Measurements from ENCODE around the gene TSSC4. TPM values are rescaled to one million over a fixed set of nuclear protein-coding genes. Genes with fewer than 3 reads are reported as not detected.

The TSSC4 gene
- total and polyA plus RNA-seq, 2 of the 13 experiments (the other 11 are each of a cell fraction or from before 2014, with no cell fraction given): 16.2 to 58.6 TPM

- no peak for TF ChIP-seq AKNA (CRISPR knock-in tag; IDR thresholded peaks at IDR 0.05; ENCODE audit: borderline replicate concordance)
- TF ChIP-seq ZNF652 (CRISPR knock-in tag; IDR thresholded peaks at IDR 0.05; ENCODE audit: borderline replicate concordance, low read depth): no peak
- TF ChIP-seq EP300 (IDR thresholded peaks at IDR 0.05; ENCODE audit: low read depth in 2 of 2, low read length in 2 of 2): no peak
- TF ChIP-seq EP300 (CRISPR knock-in tag; IDR thresholded peaks at IDR 0.05; ENCODE audit: borderline replicate concordance): no peak
- TF ChIP-seq MBNL3 (CRISPR knock-in tag; conservative IDR thresholded peaks at IDR 0.05): no peak
- TF ChIP-seq ZNF512 (CRISPR knock-in tag; IDR thresholded peaks at IDR 0.05): no peak
- TF ChIP-seq ZMYM3 (CRISPR knock-in tag; IDR thresholded peaks at IDR 0.05): peak; percentile 27; the same call in 1 of the 2 replicates
- TF ChIP-seq ZNF143 (CRISPR knock-in tag; IDR thresholded peaks at IDR 0.05): peak; percentile 69
- TF ChIP-seq TRIM24 (CRISPR knock-in tag; IDR thresholded peaks at IDR 0.05): no peak
- TF ChIP-seq NBN (conservative IDR thresholded peaks at IDR 0.05): no peak
- no peak for TF ChIP-seq TARDBP (CRISPR knock-in tag; IDR thresholded peaks at IDR 0.05)
- TF ChIP-seq GPN1 (CRISPR knock-in tag; IDR thresholded peaks at IDR 0.05; ENCODE audit: borderline replicate concordance): no peak
- no peak for TF ChIP-seq ZBTB49 (CRISPR knock-in tag; IDR thresholded peaks at IDR 0.05; ENCODE audit: borderline replicate concordance)
- no peak for TF ChIP-seq SRSF1 (optimal IDR thresholded peaks at IDR 0.05; ENCODE audit: low read depth, low read length)
- TF ChIP-seq EZH2 (conservative IDR thresholded peaks at IDR 0.05; ENCODE audit: low read depth, low read length): 0 out of 2 replicates have a peak, but pooled peaks have one; percentile 25
- TF ChIP-seq ELK4 (CRISPR knock-in tag; IDR thresholded peaks at IDR 0.05; ENCODE audit: borderline replicate concordance): no peak
- TF ChIP-seq THAP8 (CRISPR knock-in tag; IDR thresholded peaks at IDR 0.05; ENCODE audit: borderline replicate concordance): no peak
- no peak for TF ChIP-seq CBX2 (IDR thresholded peaks at IDR 0.05; ENCODE audit: low read depth, low read length)
- no peak for TF ChIP-seq CBX2 (CRISPR knock-in tag; IDR thresholded peaks at IDR 0.05; ENCODE audit: low read depth)
These were observed 20.1 kb downstream of the TSSC4 start (continued) for GRCh38 chr11:2420502-2421225.

All from HepG2 (cell line).